Activated CD4-positive, CD25-positive, alpha-beta regulatory T cell (primary cell): ENCODE results near the gene CDC16.
"Not testable (repeated sequence)": the region's sequence is repeated elsewhere in the genome, so short reads cannot be mapped to it uniquely, and the experiment has no call there.

Experiments
- DNase-seq, 4 experiments: peaks; one replicate each; lab custom pipeline; 2025; lab: John Stamatoyannopoulos, UW

Gene CDC16, protein sequence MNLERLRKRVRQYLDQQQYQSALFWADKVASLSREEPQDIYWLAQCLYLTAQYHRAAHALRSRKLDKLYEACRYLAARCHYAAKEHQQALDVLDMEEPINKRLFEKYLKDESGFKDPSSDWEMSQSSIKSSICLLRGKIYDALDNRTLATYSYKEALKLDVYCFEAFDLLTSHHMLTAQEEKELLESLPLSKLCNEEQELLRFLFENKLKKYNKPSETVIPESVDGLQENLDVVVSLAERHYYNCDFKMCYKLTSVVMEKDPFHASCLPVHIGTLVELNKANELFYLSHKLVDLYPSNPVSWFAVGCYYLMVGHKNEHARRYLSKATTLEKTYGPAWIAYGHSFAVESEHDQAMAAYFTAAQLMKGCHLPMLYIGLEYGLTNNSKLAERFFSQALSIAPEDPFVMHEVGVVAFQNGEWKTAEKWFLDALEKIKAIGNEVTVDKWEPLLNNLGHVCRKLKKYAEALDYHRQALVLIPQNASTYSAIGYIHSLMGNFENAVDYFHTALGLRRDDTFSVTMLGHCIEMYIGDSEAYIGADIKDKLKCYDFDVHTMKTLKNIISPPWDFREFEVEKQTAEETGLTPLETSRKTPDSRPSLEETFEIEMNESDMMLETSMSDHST

DNA sequence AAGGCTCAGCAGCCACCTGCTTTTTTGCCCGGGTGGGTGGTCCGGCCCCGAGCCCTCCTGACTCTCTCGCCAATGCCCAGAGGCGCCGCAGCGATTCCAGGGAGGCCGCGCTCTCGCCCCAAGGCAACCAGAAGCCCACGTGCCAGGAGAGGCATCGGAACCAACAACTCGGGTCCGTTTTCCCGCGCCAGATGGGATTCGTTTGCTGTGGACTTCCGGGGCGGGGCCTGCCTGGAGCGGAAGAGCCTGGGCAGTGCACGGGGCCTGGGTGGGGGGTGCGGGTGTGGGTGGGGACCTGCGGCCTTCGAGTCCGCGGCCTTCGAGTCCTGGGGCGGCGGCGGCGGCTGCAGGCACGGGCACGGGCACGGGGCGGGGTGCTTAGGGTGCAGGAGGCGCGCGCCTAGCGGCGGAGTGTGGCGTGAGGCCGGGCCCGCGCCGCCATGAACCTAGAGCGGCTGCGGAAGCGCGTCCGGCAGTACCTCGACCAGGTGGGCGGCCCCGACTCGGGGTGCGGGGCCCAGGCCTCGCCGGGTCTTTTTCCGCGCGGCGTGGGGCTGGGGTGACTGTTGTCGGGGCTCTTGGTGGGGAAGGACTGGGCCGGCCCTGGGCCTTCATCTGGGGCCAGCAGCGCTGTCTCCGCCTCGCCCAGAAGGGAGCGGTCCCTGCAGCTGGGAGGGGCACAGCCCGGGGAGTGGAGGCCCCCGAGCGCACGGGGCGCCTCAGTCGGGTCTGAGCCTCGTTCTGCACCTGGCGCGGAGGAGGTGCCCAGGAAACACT lies at the start of gene CDC16:
Gene CDC16, plus strand, starts transcription at position 253 of the 777 bp plus-strand sequence. Its CDS starts 188 bp downstream, at position 441.
- DNase-seq, result peak; percentile 57 to 83 (median 75)

- no peak for DNase-seq
Measured at GRCh38 chr13:114185182-114185971, 49.3 kb upstream of the CDC16 start.

DNA sequence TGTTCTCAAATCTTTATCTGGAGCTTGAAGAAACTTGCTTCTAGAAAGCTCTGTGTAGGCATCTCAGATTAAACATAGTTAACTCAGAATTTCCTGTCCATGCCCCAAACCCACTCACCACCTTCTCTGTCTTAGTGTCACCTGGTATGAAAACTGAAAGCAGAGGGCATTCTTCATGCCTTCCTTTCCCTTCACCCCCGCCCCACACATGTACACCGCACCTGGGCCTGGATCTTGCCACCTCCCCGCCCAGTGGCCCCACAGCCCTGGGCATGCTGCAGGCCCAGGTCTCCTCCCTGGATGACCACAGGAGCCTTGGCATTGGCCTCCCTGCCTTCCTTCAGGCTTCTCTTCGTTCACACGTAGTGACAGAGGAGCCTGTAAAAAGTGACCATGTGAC lies 39.8 kb upstream of the CDC16 start:
- no peak for DNase-seq

- no peak for DNase-seq
Measured at GRCh38 chr13:114196629-114197028, 38.1 kb upstream of the CDC16 start.

- DNase-seq, result no peak
Measured at GRCh38 chr13:114198556-114198955, 36.1 kb upstream of the CDC16 start.

DNA sequence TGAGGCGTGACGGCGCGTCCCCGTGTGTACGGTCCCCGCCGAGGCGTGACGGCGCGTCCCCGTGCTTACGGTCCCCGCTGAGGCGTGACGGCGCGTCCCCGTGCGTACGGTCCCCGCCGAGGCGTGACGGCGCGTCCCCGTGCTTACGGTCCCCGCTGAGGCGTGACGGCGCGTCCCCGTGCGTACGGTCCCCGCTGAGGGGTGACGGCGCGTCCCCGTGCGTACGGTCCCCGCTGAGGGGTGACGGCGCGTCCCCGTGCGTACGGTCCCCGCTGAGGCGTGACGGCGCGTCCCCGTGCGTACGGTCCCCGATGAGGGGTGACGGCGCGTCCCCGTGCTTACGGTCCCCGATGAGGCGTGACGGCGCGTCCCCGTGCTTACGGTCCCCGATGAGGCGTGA lies 35.2 kb upstream of the CDC16 start:
- not testable (repeated sequence) for DNase-seq

DNA sequence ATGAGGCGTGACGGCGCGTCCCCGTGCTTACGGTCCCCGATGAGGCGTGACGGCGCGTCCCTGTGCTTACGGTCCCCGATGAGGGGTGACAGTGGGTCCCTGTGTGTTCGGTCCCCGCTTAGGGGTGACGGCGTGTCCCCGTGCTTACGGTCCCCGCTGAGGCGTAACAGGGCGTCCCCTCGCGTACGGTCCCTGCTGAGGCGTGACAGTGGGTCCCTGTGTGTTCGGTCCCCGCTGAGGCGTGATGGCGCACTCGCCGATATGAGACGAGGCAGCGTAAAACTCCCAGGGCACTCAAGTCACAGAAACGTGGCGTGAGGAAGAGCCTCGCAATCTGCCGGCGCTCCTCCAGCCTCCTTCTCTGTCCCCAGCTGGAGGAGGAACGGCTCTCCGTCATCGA lies 34.7 kb upstream of the CDC16 start:
- DNase-seq, result no peak

DNA sequence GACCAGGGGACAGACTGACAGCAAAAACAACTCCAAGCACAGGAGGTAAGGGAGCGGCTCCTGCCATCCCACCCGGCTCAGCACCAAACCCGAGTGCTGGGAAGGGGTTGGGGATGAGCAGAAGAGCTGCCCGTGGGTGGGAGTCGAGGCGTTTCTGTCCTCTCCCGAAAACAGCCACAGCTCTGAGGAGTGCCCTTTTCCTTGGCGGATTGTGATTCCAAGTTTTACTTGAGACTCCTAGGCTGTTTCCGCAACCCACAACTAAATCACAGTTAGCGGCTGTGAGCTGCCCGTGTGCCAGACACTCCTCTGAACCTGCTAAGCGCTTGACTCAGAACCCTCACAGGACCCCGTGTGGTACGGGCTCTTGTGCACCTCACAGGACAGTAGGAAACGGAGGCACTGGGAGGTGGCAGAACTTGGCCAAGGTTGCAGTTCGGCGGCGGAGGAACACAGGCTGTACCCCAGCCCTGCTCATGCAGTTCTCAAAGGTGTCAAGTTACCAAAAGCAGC lies 34.2 kb upstream of the CDC16 start:
- DNase-seq, result no peak

GRCh38 chr13:114202581-114202980 lies 32.1 kb upstream of the CDC16 start:
- DNase-seq, result no peak

DNA sequence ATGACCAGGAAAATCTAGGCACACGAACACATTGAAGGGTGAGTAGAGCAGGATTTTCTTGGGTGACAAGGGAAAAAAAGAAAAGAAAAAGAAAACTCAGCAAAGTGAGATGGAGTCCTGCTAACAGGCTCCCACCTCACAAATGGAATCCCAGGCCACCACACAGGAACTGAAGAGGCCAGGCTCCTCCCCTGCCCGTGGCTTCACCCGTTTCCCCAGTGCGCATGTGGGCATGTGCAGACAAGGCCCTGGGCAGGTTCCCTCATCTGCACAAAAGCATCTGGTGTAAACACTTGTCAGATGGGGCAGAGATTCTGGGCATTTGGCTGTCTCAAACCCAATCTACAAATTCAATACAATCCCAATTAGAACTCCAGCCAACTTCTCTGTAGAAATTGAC lies 31.2 kb upstream of the CDC16 start:
- DNase-seq, result no peak

- no peak for DNase-seq
Measured at GRCh38 chr13:114204894-114205293, 29.8 kb upstream of the CDC16 start.

DNA sequence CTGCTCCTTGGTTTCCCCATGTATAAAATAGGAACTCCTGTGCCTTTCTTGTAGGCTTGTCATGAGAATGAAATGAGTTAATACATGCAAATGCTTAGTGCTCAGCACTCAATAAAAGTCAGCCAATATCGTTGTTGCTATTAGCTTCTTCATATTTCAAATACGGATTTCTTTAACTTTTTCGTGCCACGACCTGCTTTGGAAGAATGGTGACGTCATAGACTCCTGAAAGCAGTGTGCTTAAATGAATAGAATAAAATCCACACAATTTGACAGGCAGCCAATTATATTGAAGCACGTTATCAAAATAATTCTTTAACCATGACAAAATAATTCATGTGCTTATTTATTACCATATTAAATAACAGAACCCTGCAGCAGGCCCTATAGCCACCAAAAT lies 26.6 kb upstream of the CDC16 start:
- no peak for DNase-seq

- DNase-seq, result no peak
Measured at GRCh38 chr13:114211446-114212157, 23.1 kb upstream of the CDC16 start.

- no peak for DNase-seq
Measured at GRCh38 chr13:114212158-114212495, 22.6 kb upstream of the CDC16 start.

DNA sequence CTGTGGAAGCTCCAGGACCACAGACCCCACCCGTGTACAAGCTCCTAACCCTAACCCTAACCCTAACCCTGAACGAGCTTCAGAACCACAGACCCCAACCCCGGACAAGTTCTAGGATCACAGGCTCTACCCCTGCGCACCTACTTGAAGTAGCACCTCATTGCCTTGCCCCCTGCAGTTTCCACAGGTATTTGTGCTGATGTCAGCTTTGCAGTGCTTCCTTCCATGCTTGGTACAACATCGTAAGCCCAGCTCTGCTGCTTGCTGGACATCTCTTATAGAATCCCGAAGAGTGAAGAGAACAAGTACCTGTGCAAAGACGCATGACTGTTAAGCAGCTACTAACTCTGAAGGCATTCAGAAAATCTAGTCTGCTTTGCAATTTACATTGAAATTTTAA lies 20.7 kb upstream of the CDC16 start:
- DNase-seq, result no peak

DNA sequence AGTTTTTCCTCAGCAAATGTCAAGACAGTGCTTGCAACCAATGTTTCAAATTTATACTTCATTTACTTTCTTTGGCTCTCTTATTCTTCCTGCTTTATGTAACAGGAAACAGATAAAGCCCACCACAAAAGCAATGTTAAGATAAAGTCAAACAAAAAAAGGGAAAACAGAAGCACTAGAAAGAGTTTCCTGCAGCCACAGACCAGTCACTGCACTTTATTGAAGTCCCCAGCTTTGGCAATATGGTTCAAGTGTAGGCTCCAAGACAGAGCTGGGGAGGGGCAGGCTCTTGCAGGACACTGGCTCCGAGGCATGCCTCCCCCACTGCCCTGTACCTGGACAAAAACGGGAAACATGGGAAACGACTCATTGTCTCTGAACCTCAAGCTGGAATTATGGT lies 15.3 kb upstream of the CDC16 start:
- no peak for DNase-seq

DNA sequence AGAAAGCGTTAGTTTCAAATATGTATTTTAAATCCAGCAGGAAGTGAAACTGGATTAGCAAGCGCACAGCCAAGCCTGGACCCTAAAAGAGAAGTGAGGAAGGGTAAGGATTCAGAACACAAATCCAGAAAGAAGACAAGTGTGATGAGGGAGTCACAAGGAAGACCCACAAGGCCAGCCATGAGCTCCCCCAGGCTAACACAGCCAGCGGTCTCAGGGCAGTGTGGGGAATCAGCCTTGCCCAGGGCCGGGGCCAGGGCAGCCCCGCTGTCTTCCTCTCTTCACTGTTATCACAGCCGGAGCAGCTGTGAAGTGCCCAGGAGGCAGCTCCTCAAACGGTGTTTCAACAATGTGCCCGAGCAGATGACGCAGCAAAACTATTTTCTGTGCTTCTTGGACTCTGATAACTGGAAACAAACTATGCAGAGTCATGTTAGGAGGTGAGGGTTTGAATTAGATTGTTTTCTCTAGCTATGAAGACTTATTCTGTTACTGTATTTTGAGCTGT lies 12.2 kb upstream of the CDC16 start:
- DNase-seq, result no peak

GRCh38 chr13:114224201-114224600 lies 10.5 kb upstream of the CDC16 start:
- DNase-seq, result no peak

- DNase-seq, result no peak
Measured at GRCh38 chr13:114225610-114226009, 9.1 kb upstream of the CDC16 start.

DNA sequence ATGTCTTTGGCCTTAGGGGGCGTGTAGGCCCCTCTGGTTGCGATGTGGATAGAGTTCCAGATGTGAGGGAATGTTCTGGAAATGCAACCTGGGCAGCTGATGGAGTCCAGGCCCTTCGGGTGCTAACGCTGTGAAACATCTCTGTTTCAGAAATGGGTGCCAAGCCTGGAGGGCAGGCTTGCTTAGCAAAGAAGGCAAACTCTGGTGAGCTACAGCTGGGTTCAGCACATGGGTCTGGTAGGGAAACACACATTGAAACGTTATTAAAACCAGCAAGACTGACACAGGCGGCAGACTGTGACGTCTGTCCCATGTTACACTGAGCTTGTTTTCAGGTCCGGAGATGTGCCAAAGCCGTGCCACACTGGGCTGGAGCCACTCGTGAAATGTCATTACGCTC lies 8.6 kb upstream of the CDC16 start:
- DNase-seq, result no peak

- DNase-seq, result peak; percentile 69 to 82 (median 72)
Measured at GRCh38 chr13:114226699-114227323, 7.9 kb upstream of the CDC16 start.
